A549 (cell line): ENCODE data around the gene KCNQ1. TPM values are rescaled to one million over a fixed set of nuclear protein-coding genes. Genes with fewer than 3 reads are reported as not detected.

ENCODE experiments used
- ATAC-seq, 2 experiments: fragments of 200-7000 bp in 1 of 2; fragments of >200 bp in 1 of 2; cut with Nextera tagmentation in 1 of 2; cut with Tn5 transposase in 1 of 2; 3 replicates each; pipeline versions ENCODE4 v1.8.0 to v1.9.1; 2018 to 2020; ENCODE audit warnings: mild to moderate bottlenecking in 1 of 2, moderate library complexity in 1 of 2
- CTCF ChIA-PET: fragments of 300-600 bp; sonication (Branson Sonifier 250); formaldehyde crosslinking; extraction: SDS; loops from one replicate; lab custom pipeline; 2021; ENCODE audit warnings: antibody characterized with exemption, inconsistent platforms; lab: Yijun Ruan, JAX
- POLR2A ChIA-PET: fragments of 350-600 bp; formaldehyde crosslinking; extraction: SDS; loops from one replicate; lab custom pipeline; 2021; ENCODE audit warnings: antibody characterized with exemption, inconsistent platforms; lab: Yijun Ruan, JAX
- DNase-seq, 2 experiments: peaks; one replicate each; pipeline versions ENCODE4 v3.0.0 to v3.0.0-alpha.2; 2011 to 2016; ENCODE audit warnings: low read depth in 1 of 2, low spot score in 1 of 2
- FAIRE-seq: peaks from 2 replicates; lab custom pipeline; 2011; peaks lifted over from hg19 to GRCh38; lab: Jason Lieb, UNC
- H3K27ac ChIP-seq, 2 experiments: fragments of >200 bp; sonication (Bioruptor Twin); formaldehyde crosslinking; 3 replicates each; pipeline ENCODE4 v1.5.1; 2016 to 2017
- H3K4me1 ChIP-seq: fragments of >200 bp; sonication (Bioruptor Twin); formaldehyde crosslinking; 3 replicates; pipeline ENCODE4 v1.6.1; 2016
- H3K4me2 ChIP-seq: fragments of >200 bp; sonication (Bioruptor Twin); formaldehyde crosslinking; 3 replicates; pipeline ENCODE4 v1.6.1; 2016
- H3K4me3 ChIP-seq: fragments of >200 bp; sonication (Bioruptor Twin); formaldehyde crosslinking; 3 replicates; pipeline ENCODE4 v1.5.1; 2016
- H3K9me3 ChIP-seq: fragments of >200 bp; sonication (Bioruptor Twin); formaldehyde crosslinking; 3 replicates; pipeline ENCODE4 v1.6.1; 2016
- ATOH8 ChIP-seq: fragments of 250-450 bp; sonication (Bioruptor Pico); IDR thresholded peaks from 2 replicates; pipeline ENCODE4 v1.5.0; 2020; ENCODE audit warnings: low read depth, mild to moderate bottlenecking, moderate library complexity
- BCL3 ChIP-seq: fragments of >200 bp; sonication (Bioruptor Twin); formaldehyde crosslinking; IDR thresholded peaks from 3 replicates; pipeline ENCODE4 v1.6.1; 2016
- CTCF ChIP-seq: fragments of >200 bp; sonication (Bioruptor Twin); formaldehyde crosslinking; IDR thresholded peaks from 3 replicates; pipeline ENCODE4 v1.5.1; 2016
- EP300 ChIP-seq, 2 experiments: fragments of >200 bp; sonication (Bioruptor Twin); formaldehyde crosslinking; IDR thresholded peaks; 2 replicates in 1 of 2; 3 replicates in 1 of 2; pipeline ENCODE4 v1.6.1; 2016 to 2017
- FOSL2 ChIP-seq, 2 experiments: fragments of 450-650 bp in 1 of 2; fragments of >200 bp in 1 of 2; sonication (Bioruptor Twin) in 1 of 2; formaldehyde crosslinking; IDR thresholded peaks; 2 replicates each; pipeline versions ENCODE4 v1.5.0 to v1.6.1; 2016 to 2020; ENCODE audit warnings: mild to moderate bottlenecking in 1 of 2, moderate library complexity in 1 of 2
- GATA3 ChIP-seq: IDR thresholded peaks from 2 replicates; pipeline ENCODE4 v1.6.1; 2012; ENCODE audit warnings: borderline replicate concordance
- HES2 ChIP-seq: fragments of >200 bp; sonication (Bioruptor Twin); formaldehyde crosslinking; IDR thresholded peaks from 2 replicates; pipeline ENCODE4 v1.6.1; 2016
- HEYL ChIP-seq: fragments of 250-450 bp; sonication (Bioruptor Pico); IDR thresholded peaks from 2 replicates; pipeline ENCODE4 v1.8.0; 2021; ENCODE audit warnings: mild to moderate bottlenecking, moderate library complexity
- HOXA7 ChIP-seq: fragments of 250-450 bp; sonication (Bioruptor Pico); IDR thresholded peaks from 2 replicates; pipeline ENCODE4 v1.5.0; 2020; ENCODE audit warnings: mild to moderate bottlenecking, moderate library complexity
- HOXB13 ChIP-seq: fragments of 250-450 bp; sonication (Bioruptor Pico); IDR thresholded peaks from 2 replicates; pipeline ENCODE4 v1.5.0; 2020; ENCODE audit warnings: low read depth, mild to moderate bottlenecking, moderate library complexity
- JUNB ChIP-seq: fragments of >200 bp; sonication (Bioruptor Twin); formaldehyde crosslinking; IDR thresholded peaks from 2 replicates; pipeline ENCODE4 v1.6.1; 2016
- KDM1A ChIP-seq: fragments of 200-600 bp; sonication (generic); IDR thresholded peaks from 2 replicates; pipeline ENCODE4 v1.6.1; 2016; ENCODE audit warnings: low read depth, mild to moderate bottlenecking
- KDM5A ChIP-seq: fragments of 200-600 bp; sonication (generic); IDR thresholded peaks from 2 replicates; pipeline ENCODE4 v1.6.1; 2016; ENCODE audit warnings: antibody characterized with exemption, mild to moderate bottlenecking
- MAX ChIP-seq: IDR thresholded peaks from 2 replicates; pipeline ENCODE4 v1.6.1; 2012
- PBX3 ChIP-seq: IDR thresholded peaks from 2 replicates; pipeline ENCODE4 v1.6.1; 2012
- RARB ChIP-seq: fragments of 250-450 bp; sonication (Bioruptor Pico); IDR thresholded peaks from 2 replicates; pipeline ENCODE4 v1.8.0; 2021; ENCODE audit warnings: mild to moderate bottlenecking, moderate library complexity
- SMC3 ChIP-seq: fragments of >200 bp; sonication (Bioruptor Twin); formaldehyde crosslinking; IDR thresholded peaks from 3 replicates; pipeline ENCODE4 v1.6.1; 2018; ENCODE audit warnings: inconsistent platforms
- TFCP2L1 ChIP-seq: fragments of 250-450 bp; sonication (Bioruptor Pico); IDR thresholded peaks from 2 replicates; pipeline ENCODE4 v1.5.0; 2021; ENCODE audit warnings: mild to moderate bottlenecking
- TP53 ChIP-seq: fragments of 250-450 bp; sonication (Bioruptor Pico); IDR thresholded peaks from 2 replicates; pipeline ENCODE4 v1.5.0; 2021; ENCODE audit warnings: mild to moderate bottlenecking, moderate library complexity
- WGBS: methylation state at CpG from one replicate; pipeline ENCODE4 v1.1.6; 2017; ENCODE audit errors: missing lambda C conversion rate; 5-methylcytosine and 5-hydroxymethylcytosine counted together
- polyA plus RNA-seq, 4 experiments: library from polyadenylated mRNA; depleted of rRNA in 3 of 4; stranded (reverse); fragments of >200 nt; fragmentation: RNase III in 1 of 4; extraction: RNeasy Plus Mini Kit Qiagen cat#74134 plus additional on column Dnase treatment in 1 of 4; gene quantifications; 2 replicates in 3 of 4; 3 replicates in 1 of 4; pipeline ENCODE4 v1.2.3, GENCODE V29; 2011 to 2017

Gene KCNQ1
- polyA plus RNA-seq, 2 of the 4 experiments (the other 2 are of a cell fraction) = 0.14 to 0.17 TPM

GRCh38 chr11:2547806-2548205 is 103.0 kb downstream of the KCNQ1 start:
- no peak for TF ChIP-seq HEYL
- no peak for TF ChIP-seq BCL3
- no peak for TF ChIP-seq RARB
- TF ChIP-seq ATOH8 (CRISPR knock-in tag) = no peak
- DNase-seq (no peak), ATAC-seq (no peak), FAIRE-seq (no peak)
- Histone ChIP-seq H3K27ac (no peak overlapping the region), H3K4me3 (no peak overlapping the region), H3K4me1 (no peaks in the 10 kb centered on the region), H3K4me2 (no peak overlapping the region), H3K9me3 (no peaks in the 10 kb centered on the region)
- ChIA-PET POLR2A (no interaction called here), CTCF (interaction anchor here (8.2 kb wide), 1 partner anchor 15 kb away, joined by 57 read pairs; no protein-coding TSS in a partner anchor)
- WGBS = 66% methylated on average over 16 of the region's 16 CpGs

GRCh38 chr11:2548596-2548995 is 103.8 kb downstream of the KCNQ1 start:
- CTCF ChIA-PET = no interaction called here
- ATAC-seq (peak in 1 of 2 experiments; percentile 19; a peak in 1 of 6 replicates), DNase-seq (no peak), FAIRE-seq (no peak)
- POLR2A ChIA-PET = no interaction called here
- WGBS = 55% methylated on average over 11 of the region's 12 CpGs
- H3K9me3 ChIP-seq = no peaks in the 10 kb centered on the region
- H3K4me1 ChIP-seq = no peaks in the 10 kb centered on the region
- no peak overlapping the region for H3K27ac ChIP-seq
- H3K4me3 ChIP-seq = no peak overlapping the region
- TF ChIP-seq HES2 (no peak), KDM1A (no peak), HOXA7 (no peak), EP300 (IDR thresholded peaks at IDR 0.05) (no peak), JUNB (no peak), TP53 (CRISPR knock-in tag) (no peak), PBX3 (no peak), MAX (no peak)
- no peak overlapping the region for H3K4me2 ChIP-seq

GRCh38 chr11:2549080-2549479 is 104.3 kb downstream of the KCNQ1 start:
- TF ChIP-seq KDM5A (no peak), HOXB13 (CRISPR knock-in tag) (no peak), HEYL (no peak), PBX3 (no peak), SMC3 (no peak), GATA3 (no peak), CTCF (no peak), KDM1A (no peak), FOSL2 (IDR thresholded peaks at IDR 0.05) (no peak), FOSL2 (CRISPR knock-in tag; IDR thresholded peaks at IDR 0.05) (no peak), TFCP2L1 (no peak)
- H3K27ac ChIP-seq = no peak overlapping the region
- no peaks in the 10 kb centered on the region for H3K4me1 ChIP-seq
- H3K4me2 ChIP-seq = no peak overlapping the region
- no peak for FAIRE-seq
- no peak overlapping the region for H3K4me3 ChIP-seq
- ChIA-PET POLR2A (no interaction called here), CTCF (interaction anchor here (0.6 kb wide), 1 partner anchor 14 kb away, joined by 3 read pairs; no protein-coding TSS in a partner anchor)
- ATAC-seq = no peak
- WGBS = 40% methylated on average over 7 of the region's 7 CpGs
- no peak for DNase-seq
- H3K9me3 ChIP-seq = no peaks in the 10 kb centered on the region
